SK-N-SH (cell line): ENCODE results near the gene STK11IP. TPM values are rescaled to one million over a fixed set of nuclear protein-coding genes. Genes with fewer than 3 reads are reported as not detected.

Experiments
- CTCF ChIA-PET: fragments of 300-600, 350-600 bp; formaldehyde crosslinking; extraction: SDS; loops from one replicate; lab custom pipeline; 2021; lab: Yijun Ruan, JAX
- POLR2A ChIA-PET: fragments of 350-600 bp; sonication (Branson Sonifier 250); formaldehyde crosslinking; extraction: SDS; loops from one replicate; lab custom pipeline; 2020; ENCODE audit warnings: antibody characterized with exemption, inconsistent platforms; lab: Yijun Ruan, JAX
- DNase-seq: peaks from one replicate; pipeline ENCODE4 v3.0.0; 2012
- H2AFZ ChIP-seq: fragments of 200-600 bp; sonication (generic); 2 replicates; pipeline ENCODE4 v1.8.1; 2016; ENCODE audit warnings: antibody characterized with exemption, mild to moderate bottlenecking, low read depth
- H3F3A ChIP-seq: fragments of 200-600 bp; sonication (generic); replicated peaks from 2 replicates; pipeline ENCODE3; 2016; ENCODE audit warnings: antibody characterized with exemption, mild to moderate bottlenecking; ENCODE audit not compliant: insufficient read depth
- H3K27ac ChIP-seq, 2 experiments: fragments of 200-500 bp in 1 of 2; fragments of 200-600 bp in 1 of 2; sonication (Bioruptor generic) in 1 of 2; sonication (generic), shearing (Covaris generic) in 1 of 2; 2 replicates each; pipeline versions ENCODE4 v1.5.1 to v1.6.1; 2014 to 2016; ENCODE audit warnings: low read depth in 2 of 2, inconsistent platforms in 1 of 2, low read length in 1 of 2, mild to moderate bottlenecking in 1 of 2, mixed read lengths in 1 of 2
- H3K27me3 ChIP-seq: fragments of 200-600 bp; sonication (generic), shearing (Covaris generic); 2 replicates; pipeline ENCODE4 v1.6.1; 2016; ENCODE audit warnings: mixed run types; ENCODE audit not compliant: insufficient read depth
- H3K36me3 ChIP-seq, 2 experiments: fragments of 200-500 bp in 1 of 2; fragments of 200-600 bp in 1 of 2; sonication (Bioruptor generic) in 1 of 2; sonication (generic) in 1 of 2; replicated peaks in 1 of 2; 2 replicates each; pipeline versions ENCODE3 to v1.5.1; 2014 to 2016; ENCODE audit warnings: low read length in 1 of 2, mild to moderate bottlenecking in 1 of 2; ENCODE audit not compliant: insufficient read depth in 2 of 2, control insufficient read depth in 1 of 2
- H3K4me1 ChIP-seq, 2 experiments: fragments of 200-500 bp in 1 of 2; fragments of 200-600 bp in 1 of 2; sonication (Bioruptor generic) in 1 of 2; sonication (generic), shearing (Covaris generic) in 1 of 2; 2 replicates each; pipeline versions ENCODE4 v1.5.1 to v1.6.1; 2014 to 2016; ENCODE audit warnings: low read depth in 1 of 2, low read length in 1 of 2, mixed run types in 1 of 2; ENCODE audit not compliant: insufficient read depth in 2 of 2, control insufficient read depth in 1 of 2
- H3K4me2 ChIP-seq: fragments of 200-600 bp; sonication (generic), shearing (Covaris generic); 2 replicates; pipeline ENCODE4 v1.6.1; 2017; ENCODE audit warnings: mixed run types
- H3K4me3 ChIP-seq, 2 experiments: fragments of 200-500 bp in 1 of 2; fragments of 200-600 bp in 1 of 2; sonication (Bioruptor generic) in 1 of 2; sonication (generic), shearing (Covaris generic) in 1 of 2; 2 replicates each; pipeline versions ENCODE4 v1.5.1 to v1.8.1; 2014 to 2016; ENCODE audit warnings: low read depth in 2 of 2, inconsistent platforms in 1 of 2, low read length in 1 of 2, mild to moderate bottlenecking in 1 of 2, mixed read lengths in 1 of 2, moderate library complexity in 1 of 2
- H3K79me2 ChIP-seq: fragments of 200-600 bp; sonication (generic); 2 replicates; pipeline ENCODE4 v1.8.1; 2017; ENCODE audit warnings: mild to moderate bottlenecking; ENCODE audit not compliant: insufficient read depth
- H3K9ac ChIP-seq: fragments of 200-600 bp; sonication (generic); 2 replicates; pipeline ENCODE4 v1.6.1; 2017; ENCODE audit warnings: mixed run types
- H3K9me2 ChIP-seq: fragments of 200-600 bp; sonication (generic); 2 replicates; pipeline ENCODE4 v1.6.1; 2017; ENCODE audit warnings: mixed run types
- H3K9me3 ChIP-seq: fragments of 200-600 bp; sonication (generic); 2 replicates; pipeline ENCODE4 v1.6.1; 2017; ENCODE audit warnings: mixed run types, mild to moderate bottlenecking, moderate library complexity
- H4K20me1 ChIP-seq: fragments of 200-600 bp; sonication (generic); 2 replicates; pipeline ENCODE4 v1.6.1; 2017; ENCODE audit warnings: mild to moderate bottlenecking, mixed run types; ENCODE audit not compliant: insufficient read depth
- ELF1 ChIP-seq: IDR thresholded peaks from 2 replicates; pipeline ENCODE4 v1.4.0; 2012
- FOXJ3 ChIP-seq: sonication (generic); formaldehyde crosslinking; IDR thresholded peaks from 2 replicates; pipeline ENCODE4 v1.5.1; 2020; ENCODE audit warnings: mild to moderate bottlenecking, missing genetic modification reagents
- FOXM1 ChIP-seq: IDR thresholded peaks from 2 replicates; pipeline ENCODE4 v1.4.0; 2012; ENCODE audit warnings: low read depth, mild to moderate bottlenecking
- GABPA ChIP-seq: IDR thresholded peaks from 2 replicates; pipeline ENCODE4 v1.4.0; 2012; ENCODE audit warnings: low read depth, mild to moderate bottlenecking
- GATA2 ChIP-seq: sonication (generic); formaldehyde crosslinking; IDR thresholded peaks from 2 replicates; pipeline ENCODE4 v1.5.0; 2020; ENCODE audit warnings: mild to moderate bottlenecking, missing genetic modification reagents
- IRF3 ChIP-seq: fragments of 150-350 bp; IDR thresholded peaks from 2 replicates; pipeline ENCODE4 v1.6.1; 2016; ENCODE audit warnings: mild to moderate bottlenecking, low read depth, low read length
- MXI1 ChIP-seq: IDR thresholded peaks from 2 replicates; pipeline ENCODE4 v1.6.1; 2012; ENCODE audit warnings: mild to moderate bottlenecking, low read depth, low read length, improper control_type of control experiment
- NRF1 ChIP-seq: IDR thresholded peaks from 2 replicates; pipeline ENCODE4 v1.6.1; 2012; ENCODE audit warnings: low read depth, mild to moderate bottlenecking, low read length
- PBX3 ChIP-seq: IDR thresholded peaks from 2 replicates; pipeline ENCODE4; 2012
- POLR2AphosphoS5 ChIP-seq: IDR thresholded peaks from 2 replicates; pipeline ENCODE4 v1.6.1; 2012; ENCODE audit warnings: low read depth, low read length
- REST ChIP-seq: IDR thresholded peaks from 2 replicates; pipeline ENCODE4 v1.6.1; 2012; ENCODE audit warnings: mild to moderate bottlenecking, low read depth, low read length, moderate library complexity
- RFX5 ChIP-seq: IDR thresholded peaks from 2 replicates; pipeline ENCODE4 v1.6.1; 2012; ENCODE audit warnings: mild to moderate bottlenecking, improper control_type of control experiment, low read length
- SIN3A ChIP-seq: IDR thresholded peaks from 2 replicates; pipeline ENCODE4 v1.6.1; 2012; ENCODE audit warnings: low read depth, mild to moderate bottlenecking, low read length, moderate library complexity, borderline replicate concordance
- SMC3 ChIP-seq: IDR thresholded peaks from 2 replicates; pipeline ENCODE4 v1.6.1; 2012; ENCODE audit warnings: low read depth, low read length, improper control_type of control experiment
- TAF1 ChIP-seq: IDR thresholded peaks from 2 replicates; pipeline ENCODE4 v1.6.1; 2012; ENCODE audit warnings: low read depth, mild to moderate bottlenecking, low read length, moderate library complexity, borderline replicate concordance
- TEAD4 ChIP-seq: IDR thresholded peaks from 2 replicates; pipeline ENCODE4 v1.4.0; 2012; ENCODE audit warnings: mild to moderate bottlenecking, borderline replicate concordance; ENCODE audit not compliant: insufficient read depth
- USF1 ChIP-seq: IDR thresholded peaks from 2 replicates; pipeline ENCODE4 v1.4.0; 2012; ENCODE audit warnings: low read depth, borderline replicate concordance
- ZBTB33 ChIP-seq: IDR thresholded peaks from 2 replicates; pipeline ENCODE4 v1.4.0; 2012; ENCODE audit warnings: low read depth, borderline replicate concordance
- WGBS: methylation state at CpG from one replicate; pipeline ENCODE4 v1.1.6; 2017; ENCODE audit warnings: low lambda C conversion rate; 5-methylcytosine and 5-hydroxymethylcytosine counted together
- polyA plus RNA-seq, 3 experiments: library from polyadenylated mRNA; depleted of rRNA; stranded (reverse); fragments of >200 nt; gene quantifications; 2 replicates each; pipeline ENCODE4 v1.2.3, GENCODE V29; 2012

STK11IP gene
- polyA plus RNA-seq, 1 of the 3 experiments (the other 2 are of a cell fraction) = 22.9 TPM

- CTCF ChIA-PET = interaction anchor here (0.9 to 2.4 kb wide), 4 partner anchors 9 to 71 kb away, joined by 3 to 5 read pairs (median 4); no protein-coding TSS in a partner anchor
- TF ChIP-seq ZBTB33 (no peak), GATA2 (no peak), RFX5 (no peak), ELF1 (no peak), FOXM1 (no peak), REST (no peak), NRF1 (no peak), TEAD4 (no peak), IRF3 (no peak), FOXJ3 (no peak), USF1 (no peak), SMC3 (no peak), MXI1 (no peak), POLR2AphosphoS5 (no peak), PBX3 (no peak), SIN3A (no peak), GABPA (no peak), TAF1 (no peak)
These were observed 15.9 kb downstream of the STK11IP start for GRCh38 chr2:219613461-219614070.

More at GRCh38 chr2:219613461-219614070, 15.9 kb downstream of the STK11IP start:
- Histone ChIP-seq H3K79me2 (no peaks in the 10 kb centered on the region), H3K9ac (no peak overlapping the region), H3K27ac (no peak overlapping the region), H3K27me3 (no peaks in the 10 kb centered on the region), H3K4me2 (no peak overlapping the region), H3K9me2 (no peaks in the 10 kb centered on the region), H3K9me3 (no peaks in the 10 kb centered on the region), H3K36me3 (peaks cover 0 to 36% of the 10 kb centered on the region in 2 experiments), H4K20me1 (no peaks in the 10 kb centered on the region), H3K4me3 (no peak overlapping the region), H2AFZ (no peak overlapping the region), H3K4me1 (peaks cover 0 to 9% of the 10 kb centered on the region in 2 experiments; a peak in 1 of 4 replicates), H3F3A (no peaks in the 10 kb centered on the region)
- no peak for DNase-seq
- POLR2A ChIA-PET = interaction anchor here (0.7 to 0.8 kb wide), 2 partner anchors 13 to 14 kb away, joined by 3 read pairs; no protein-coding TSS in a partner anchor
- WGBS = 89% methylated on average over 11 of the region's 11 CpGs
